Activated gamma-delta T cell (primary cell): Measurements from ENCODE around the gene MMP3.

Experiments
- DNase-seq: peaks from one replicate; lab custom pipeline; 2025; lab: John Stamatoyannopoulos, UW

Gene MMP3

DNA sequence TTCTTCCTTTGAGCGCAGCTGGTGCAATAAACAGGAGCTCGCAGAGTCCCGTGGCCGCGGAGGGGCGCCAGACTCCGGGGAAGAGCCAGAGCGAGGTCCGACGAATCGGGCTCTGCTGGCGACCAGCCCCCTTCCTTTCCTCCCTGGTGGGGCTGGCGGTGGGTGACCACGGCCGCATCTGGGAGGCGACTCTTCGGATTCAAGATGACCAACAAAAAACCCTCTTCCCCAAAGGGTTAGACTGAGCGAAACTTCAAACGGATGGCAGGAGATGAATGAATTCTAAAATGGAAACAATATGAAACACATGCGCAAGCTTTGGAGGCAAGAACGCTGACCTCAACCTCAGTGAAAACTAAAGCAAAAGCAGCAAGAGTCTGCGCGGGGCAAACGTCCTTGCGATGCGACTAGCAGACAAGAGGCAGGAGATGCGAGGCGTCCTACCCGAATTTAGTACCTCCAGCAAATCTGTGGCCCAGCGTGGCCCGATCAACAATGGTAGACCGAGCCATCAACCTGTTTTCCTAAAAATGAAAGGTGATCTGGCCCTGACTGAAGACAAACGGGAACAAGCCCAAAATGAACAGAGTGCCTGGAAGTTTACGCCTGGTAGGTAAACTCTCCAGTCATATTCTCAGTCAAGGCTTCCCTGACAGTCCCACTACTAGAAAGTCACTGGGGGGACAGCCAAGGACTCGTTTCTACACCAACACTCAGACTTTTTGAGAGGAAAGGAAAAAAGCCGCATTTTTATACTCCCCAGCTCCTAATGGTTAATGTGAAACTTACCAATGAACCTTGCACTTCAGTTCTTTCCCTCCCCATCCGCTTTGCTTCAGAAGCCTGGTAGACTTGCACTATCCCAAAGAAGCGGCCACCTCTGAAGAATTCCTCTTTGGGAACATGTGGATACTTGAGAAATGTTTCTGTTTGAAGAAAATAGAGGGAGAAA, 11.6 kb downstream of the MMP3 start:
- DNase-seq = no peak

DNA sequence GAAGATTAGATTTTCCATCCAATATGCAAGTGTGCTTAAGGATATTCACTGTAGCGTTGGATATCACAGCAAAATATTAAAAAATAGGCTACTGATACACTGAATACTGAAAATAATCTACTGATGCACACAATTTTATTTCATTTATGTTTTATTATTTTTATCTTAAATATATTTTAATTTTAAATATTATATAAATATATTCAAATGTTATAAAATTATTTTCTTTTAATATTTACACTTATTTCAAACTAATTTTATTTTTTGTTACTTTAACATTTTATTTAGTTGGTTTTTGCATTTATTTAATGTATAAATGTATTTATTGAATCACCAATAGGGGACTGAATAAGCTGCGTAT, 12.3 kb downstream of the MMP3 start:
- DNase-seq = no peak

GRCh38 chr11:102830001-102830727, 13.2 kb downstream of the MMP3 start:
- DNase-seq = no peak

DNA sequence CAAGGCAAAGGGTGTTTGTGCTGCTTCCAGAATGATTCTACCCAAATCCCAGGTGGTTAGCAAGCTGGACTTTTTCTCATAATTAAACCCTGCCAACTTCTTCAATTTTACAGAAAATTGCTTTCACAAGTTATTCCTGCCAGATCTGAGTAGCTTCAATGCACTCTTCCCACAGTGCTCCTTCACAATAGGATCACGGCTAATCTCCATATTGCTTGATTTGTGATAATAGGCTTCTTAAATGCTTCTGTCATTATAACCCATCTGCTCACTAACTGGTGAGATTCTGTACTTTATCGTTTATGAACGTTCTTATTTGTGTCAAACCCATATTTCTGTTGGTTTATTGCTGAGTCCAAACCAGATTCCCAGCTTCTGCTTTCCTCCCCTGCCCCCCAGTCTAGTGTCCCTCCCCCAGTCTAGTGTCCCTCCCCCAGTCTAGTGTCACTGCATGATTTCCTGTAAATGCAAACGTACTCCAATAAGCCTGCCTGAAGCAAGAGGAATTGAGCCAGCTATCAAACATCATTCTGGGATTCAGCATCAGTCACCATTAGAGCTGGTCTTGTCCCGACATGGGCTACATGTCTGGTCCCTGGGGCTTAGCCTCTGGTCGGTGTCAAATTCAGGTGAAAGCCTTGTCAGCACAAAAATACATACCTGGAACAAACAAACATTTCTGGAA, 14.0 kb downstream of the MMP3 start:
- DNase-seq = no peak

GRCh38 chr11:102824556-102824955, 18.9 kb downstream of the MMP3 start:
- no peak for DNase-seq

GRCh38 chr11:102819491-102819890, 23.9 kb downstream of the MMP3 start:
- DNase-seq = no peak

GRCh38 chr11:102813484-102813883, 29.9 kb downstream of the MMP3 start:
- no peak for DNase-seq

DNA sequence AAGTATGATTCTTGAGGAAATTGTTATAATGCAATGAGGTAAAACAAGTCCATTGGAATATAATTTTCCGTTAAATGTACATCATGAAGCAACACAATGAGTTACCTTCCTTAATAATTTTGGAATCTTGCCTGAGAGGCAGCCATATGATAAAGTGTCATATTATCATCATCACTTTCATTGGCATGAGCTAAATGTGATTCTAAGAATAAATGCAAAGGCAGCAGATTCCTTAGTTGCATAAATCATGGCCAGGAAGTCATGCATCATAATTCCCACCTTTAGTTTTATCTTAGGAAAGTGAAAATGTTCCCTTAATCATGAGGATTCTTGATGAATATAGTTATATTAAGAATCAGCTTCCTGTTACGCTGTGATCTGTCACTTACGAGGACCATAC, 31.2 kb downstream of the MMP3 start:
- DNase-seq = no peak

DNA sequence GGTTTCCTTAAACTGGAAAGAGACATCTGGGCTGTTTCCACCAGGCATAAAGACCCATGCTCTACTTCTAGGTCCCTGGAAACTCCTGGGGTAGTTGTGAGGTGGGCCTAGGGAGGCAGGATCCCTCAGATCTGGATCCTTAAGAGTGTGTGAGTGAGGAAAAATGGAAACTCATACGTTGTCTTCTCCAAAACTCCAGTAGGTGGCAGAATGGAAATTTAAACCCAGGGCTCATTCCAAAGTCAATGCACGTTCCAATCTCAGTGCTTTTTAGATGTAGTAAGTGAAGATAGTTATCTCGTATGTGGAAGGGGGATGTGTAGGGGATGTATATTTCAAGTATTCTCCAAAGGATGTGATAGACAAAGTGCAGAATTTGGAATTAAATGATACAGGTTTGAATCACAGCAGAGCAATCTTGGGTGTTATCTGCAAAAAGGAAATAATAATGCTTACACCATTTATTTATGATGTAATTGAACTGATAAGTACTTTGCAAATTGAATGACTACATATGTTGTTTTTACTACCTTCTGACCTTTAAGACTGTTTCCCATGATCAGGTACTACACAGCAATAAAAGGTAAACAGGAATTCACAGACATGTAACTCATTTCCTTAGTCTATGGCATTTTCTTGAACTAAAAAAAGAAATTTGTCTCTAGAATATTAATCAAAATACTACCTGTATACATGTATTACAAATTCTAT, 32.3 kb downstream of the MMP3 start:
- no peak for DNase-seq

GRCh38 chr11:102809971-102810370, 33.4 kb downstream of the MMP3 start:
- DNase-seq = no peak

DNA sequence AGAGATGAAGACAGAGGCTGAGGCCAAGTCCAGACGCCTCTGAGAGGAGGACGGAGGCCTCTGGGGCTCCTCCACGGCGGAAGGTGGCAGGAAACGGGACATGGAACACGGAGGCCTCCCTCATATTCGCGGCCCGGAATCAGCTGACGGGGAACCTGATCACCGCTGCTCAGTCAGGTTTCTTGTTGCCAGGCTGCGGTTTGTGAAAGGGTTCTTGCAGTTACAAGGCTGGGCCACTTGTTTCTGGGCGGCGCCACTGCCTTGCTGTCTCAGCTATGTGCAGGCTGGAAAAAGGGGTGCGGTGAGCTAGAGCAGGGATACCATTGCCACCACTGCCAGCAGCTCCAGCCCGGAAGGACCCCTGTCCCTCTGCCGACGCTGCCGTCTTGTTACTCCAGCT, 35.5 kb downstream of the MMP3 start:
- no peak for DNase-seq

- DNase-seq = no peak
Observed at GRCh38 chr11:102806296-102806695, 37.1 kb downstream of the MMP3 start.

GRCh38 chr11:102802341-102802740, 41.1 kb downstream of the MMP3 start:
- no peak for DNase-seq

- no peak for DNase-seq
Observed at GRCh38 chr11:102800767-102801166, 42.6 kb downstream of the MMP3 start.

DNA sequence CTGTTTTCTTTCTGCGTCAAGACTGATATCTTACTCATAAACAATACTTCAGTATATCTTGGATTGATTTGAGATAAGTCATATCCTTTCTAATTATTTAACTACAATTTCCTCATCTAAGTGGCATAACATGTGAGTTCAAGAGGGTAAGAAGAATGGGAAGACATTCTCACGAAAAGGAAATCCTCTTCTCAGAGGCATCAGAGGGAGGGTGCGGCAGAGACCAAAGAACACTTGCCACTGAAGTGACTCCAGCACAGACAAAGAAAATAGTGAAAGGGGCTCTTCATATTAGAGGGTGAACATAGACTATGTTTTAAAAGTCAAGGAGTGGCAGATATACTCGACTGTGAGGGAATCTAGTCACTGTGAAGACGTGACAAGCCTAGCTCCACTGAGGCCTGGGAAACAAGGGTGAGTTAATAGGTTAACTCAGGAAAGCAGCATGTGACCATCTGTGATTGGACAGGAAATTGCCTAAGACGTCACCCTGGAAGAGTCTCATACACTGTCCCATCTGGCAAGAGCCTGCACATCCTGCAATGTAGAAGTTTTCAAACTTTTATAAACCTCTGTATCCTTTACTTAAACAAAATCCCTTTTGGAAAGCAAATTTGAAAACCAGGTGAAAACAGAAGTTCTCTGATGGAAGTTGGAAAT, 43.6 kb downstream of the MMP3 start:
- no peak for DNase-seq

- DNase-seq = no peak
Observed at GRCh38 chr11:102798012-102798746, 45.2 kb downstream of the MMP3 start, which contains the start of gene MMP1. TSS of gene MMP1 (minus strand) at chr11:102798160. CDS start at chr11:102798092, 68 bp downstream.

- no peak for DNase-seq
Observed at GRCh38 chr11:102794382-102794781, 49.0 kb downstream of the MMP3 start.

DNA sequence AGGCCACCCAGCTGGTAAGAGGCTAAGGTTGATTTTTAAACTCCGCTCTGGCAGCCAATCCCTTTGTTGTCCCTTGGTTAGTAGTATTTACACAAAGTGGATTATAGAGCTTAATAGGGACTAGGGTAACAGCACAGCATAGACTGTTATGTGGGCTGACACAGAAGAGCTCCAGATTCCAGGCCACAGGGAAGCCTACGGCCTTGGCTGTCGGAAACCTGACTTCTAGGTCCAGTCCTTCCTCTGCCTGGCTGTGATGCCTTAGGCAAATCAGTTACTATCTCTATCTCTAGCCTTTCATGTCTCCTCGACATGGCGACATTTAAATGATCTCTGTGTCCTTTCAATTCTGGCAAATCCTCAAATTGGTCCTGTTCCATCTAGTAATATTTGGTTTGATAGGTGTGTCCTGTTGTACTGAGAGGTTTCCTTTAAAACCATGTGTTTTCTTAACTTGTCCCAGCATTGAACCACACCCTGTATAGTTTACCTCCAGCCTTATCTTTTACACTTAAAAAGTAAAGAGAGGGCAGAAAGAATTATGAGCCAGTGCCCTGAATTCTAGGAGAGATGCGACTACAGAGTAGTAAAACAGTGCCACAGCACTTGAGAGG, 49.6 kb downstream of the MMP3 start:
- no peak for DNase-seq

DNA sequence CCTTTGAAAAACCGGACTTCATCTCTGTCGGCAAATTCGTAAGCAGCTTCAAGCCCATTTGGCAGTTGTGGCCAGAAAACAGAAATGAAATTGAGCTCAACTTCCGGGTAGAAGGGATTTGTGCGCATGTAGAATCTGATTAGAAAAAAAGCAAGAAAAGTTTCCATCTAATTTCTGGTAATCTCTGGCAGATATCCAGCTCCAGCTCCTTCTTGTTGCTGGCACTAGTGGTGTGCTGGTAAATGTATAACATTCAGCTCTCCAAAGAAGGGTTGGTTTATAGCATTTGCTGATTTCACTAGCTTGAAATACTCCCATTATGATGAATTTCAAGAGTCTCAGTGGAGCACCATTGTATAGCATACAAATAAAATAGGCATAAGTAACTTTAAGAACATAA, 50.8 kb downstream of the MMP3 start:
- no peak for DNase-seq
